C4-2B (cell line): ENCODE results near the gene TIMP3.

Experiments used
- H3K27ac ChIP-seq: fragments of 450-650 bp; 2 replicates; pipeline ENCODE4 v1.5.1; 2017
- ZFX ChIP-seq: fragments of 450-650 bp; IDR thresholded peaks from 2 replicates; pipeline ENCODE4 v1.6.1; 2017
- TF ChIP-seq, protein P1 (sequence below): fragments of 450-650 bp; conservative IDR thresholded peaks from 2 replicates; pipeline ENCODE4 v1.5.1; 2017; ENCODE audit warnings: mild to moderate bottlenecking

The TIMP3 gene

DNA sequence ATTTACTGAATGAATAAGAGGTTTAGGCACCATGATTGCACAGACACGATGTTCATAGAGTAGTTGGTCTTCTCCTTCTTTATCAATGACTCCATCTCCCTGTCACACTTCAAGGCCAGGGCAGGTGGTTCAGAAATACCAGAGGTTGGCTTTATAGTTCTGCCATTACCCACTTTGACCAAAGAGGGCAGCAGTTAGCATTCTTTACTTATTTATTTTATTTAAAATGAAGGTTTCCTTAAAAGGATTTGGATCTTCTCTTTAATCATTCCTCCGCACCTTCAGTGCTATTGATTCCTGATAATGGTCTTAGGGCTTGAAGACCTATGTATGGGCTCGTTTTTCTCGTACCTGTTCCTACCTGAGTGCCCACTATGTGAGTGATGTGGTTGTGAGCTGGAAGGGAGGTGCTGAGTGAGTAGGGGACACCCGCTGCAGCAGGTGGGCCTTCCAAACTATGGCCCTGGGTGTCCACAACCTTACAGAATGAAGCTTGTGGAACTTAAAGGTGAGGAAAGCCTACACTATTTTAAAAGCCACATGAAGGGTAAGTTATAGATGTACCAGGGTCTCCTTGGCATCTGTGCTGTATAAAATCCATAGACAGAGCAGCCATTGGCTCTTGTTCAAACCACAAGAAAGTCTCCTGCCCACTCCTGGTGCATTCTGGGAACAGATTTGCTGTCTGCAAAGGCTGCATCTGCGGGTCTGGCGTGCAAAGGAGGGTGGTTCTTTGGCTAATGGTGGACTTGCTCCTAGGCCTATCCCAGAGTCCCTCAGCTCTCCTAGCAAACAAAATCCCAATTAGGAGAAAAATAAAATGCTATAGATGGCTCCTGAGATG is 35.0 kb downstream of the TIMP3 start:
- no peak overlapping the region for H3K27ac ChIP-seq

DNA sequence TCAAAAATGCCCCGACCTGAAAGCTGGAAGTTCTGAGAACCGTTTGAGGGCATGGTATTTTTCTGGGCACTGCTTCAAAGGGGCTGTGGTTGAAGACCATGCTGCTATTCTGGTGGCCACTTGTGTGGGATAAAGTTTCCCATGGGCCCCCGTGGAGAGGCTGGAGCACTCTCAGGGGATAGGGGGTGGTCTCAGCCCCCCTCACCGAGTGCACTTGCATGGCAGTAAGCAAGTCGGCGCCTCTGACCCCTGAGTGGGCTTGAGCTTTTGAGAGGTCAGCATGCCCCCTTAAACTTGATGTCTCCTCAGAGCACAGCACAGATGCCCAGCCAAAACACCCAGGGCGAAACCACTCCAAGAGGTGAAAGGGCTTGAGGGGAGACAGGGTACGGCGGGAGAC is 35.6 kb downstream of the TIMP3 start:
- no peak for TF ChIP-seq ZFX
- TF ChIP-seq, protein P1, sequence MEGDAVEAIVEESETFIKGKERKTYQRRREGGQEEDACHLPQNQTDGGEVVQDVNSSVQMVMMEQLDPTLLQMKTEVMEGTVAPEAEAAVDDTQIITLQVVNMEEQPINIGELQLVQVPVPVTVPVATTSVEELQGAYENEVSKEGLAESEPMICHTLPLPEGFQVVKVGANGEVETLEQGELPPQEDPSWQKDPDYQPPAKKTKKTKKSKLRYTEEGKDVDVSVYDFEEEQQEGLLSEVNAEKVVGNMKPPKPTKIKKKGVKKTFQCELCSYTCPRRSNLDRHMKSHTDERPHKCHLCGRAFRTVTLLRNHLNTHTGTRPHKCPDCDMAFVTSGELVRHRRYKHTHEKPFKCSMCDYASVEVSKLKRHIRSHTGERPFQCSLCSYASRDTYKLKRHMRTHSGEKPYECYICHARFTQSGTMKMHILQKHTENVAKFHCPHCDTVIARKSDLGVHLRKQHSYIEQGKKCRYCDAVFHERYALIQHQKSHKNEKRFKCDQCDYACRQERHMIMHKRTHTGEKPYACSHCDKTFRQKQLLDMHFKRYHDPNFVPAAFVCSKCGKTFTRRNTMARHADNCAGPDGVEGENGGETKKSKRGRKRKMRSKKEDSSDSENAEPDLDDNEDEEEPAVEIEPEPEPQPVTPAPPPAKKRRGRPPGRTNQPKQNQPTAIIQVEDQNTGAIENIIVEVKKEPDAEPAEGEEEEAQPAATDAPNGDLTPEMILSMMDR, result no peak
- no peak overlapping the region for H3K27ac ChIP-seq

More for the DNA sequence above, 35.0 kb downstream of the TIMP3 start:
- no peak for TF ChIP-seq ZFX
- TF ChIP-seq, protein P1, result peak; percentile 80

DNA sequence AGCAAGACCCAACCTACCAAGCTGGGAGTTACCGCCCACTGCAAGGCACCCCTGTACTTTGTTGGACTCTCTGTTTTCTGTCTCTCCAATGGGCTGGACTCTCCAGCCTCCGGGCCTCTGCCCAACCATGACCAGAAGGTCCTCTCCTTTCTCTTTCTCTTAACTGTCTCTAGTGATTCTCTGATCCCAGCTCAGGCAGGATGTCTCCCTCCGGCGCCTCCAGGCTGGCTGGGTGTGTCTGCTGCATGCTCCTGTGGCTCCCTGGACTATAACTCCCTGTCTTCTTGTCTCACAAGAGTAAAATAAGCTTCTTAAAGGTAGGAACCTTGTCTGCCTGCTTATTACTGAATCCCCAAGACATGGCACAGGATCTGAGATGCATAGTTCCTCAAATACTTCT is 36.3 kb downstream of the TIMP3 start:
- H3K27ac ChIP-seq, result no peak overlapping the region

DNA sequence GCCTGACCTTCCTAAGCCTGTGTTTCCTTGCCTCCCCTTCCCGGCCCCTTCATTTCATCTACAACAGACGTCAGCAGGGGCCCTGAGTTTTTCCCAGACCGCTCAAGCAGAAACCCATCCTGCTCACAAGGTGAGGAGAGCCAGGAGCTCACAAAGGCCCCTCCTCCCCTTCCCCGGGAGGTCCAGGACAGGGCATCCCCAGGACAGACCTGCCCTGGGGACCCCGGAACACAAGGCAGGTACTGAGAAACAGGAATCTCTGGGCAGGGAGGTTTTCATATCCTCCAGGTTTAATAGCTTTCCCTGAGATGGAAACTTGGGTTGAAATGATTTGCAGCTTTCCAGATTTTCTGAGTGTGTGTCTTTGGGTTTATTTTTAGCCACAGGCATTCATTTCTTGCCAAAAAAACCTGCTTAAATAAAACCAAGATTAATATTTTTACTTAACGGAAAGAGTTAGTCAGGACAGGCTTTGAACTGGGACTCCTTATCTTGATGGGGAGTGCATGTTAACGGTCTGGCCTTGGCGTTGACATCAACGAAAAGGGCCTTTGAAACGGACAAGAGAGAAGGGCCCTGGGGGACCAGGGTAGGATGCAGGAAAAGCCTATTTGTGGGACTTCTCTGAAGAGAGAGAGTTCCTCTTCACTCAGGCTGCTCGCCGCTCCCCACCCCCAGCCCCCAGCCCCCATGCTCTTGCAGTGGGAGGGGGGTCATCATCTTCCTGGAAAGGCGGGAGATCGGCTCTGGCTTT is 38.5 kb downstream of the TIMP3 start:
- TF ChIP-seq ZFX, result no peak
- TF ChIP-seq, protein P1, result no peak

More for the DNA sequence above, 36.3 kb downstream of the TIMP3 start:
- no peak for TF ChIP-seq ZFX
- TF ChIP-seq, protein P1, result no peak

DNA sequence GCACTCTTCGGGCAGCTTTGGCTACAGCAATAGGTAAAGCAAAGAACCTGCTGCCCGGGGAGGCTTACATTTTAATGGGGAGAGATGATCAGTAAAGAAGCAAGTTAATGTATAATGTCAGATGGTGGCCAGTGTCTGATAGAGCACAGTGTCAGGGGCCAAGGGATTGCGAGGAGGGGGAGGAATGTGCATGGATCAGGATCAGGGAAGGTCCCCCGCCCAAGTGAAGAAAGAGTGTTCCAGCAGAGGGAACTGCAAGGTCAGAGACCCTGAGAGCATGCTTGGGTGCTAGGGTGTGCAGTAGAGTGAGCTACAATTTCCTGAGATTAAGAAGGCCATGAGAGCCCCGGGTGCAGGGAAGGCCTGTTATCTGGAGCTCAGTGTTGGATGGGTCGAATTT is 39.7 kb downstream of the TIMP3 start:
- TF ChIP-seq ZFX, result no peak
- TF ChIP-seq, protein P1, result no peak

More for the DNA sequence above, 38.5 kb downstream of the TIMP3 start:
- no peak overlapping the region for H3K27ac ChIP-seq

DNA sequence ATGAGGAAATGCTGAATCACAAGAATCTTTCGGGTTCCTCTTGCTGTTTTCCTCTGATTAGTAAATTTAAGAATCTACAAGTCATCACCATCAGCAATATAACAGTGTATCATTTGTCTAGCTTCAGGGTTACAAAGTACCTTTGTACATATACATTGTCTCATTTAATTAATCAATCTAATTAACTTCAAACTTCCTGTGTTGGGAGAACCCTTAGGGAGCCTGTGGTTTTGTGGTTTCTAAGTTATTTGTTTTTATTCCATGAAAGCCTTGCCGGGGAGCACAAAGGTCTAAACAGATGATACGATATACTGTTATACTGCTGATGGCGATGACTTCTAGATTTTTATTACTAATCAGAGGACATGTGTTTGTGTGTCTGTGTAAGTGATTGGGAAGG is 41.0 kb downstream of the TIMP3 start:
- no peak overlapping the region for H3K27ac ChIP-seq
- TF ChIP-seq, protein P1, result no peak
- no peak for TF ChIP-seq ZFX

More for the DNA sequence above, 39.7 kb downstream of the TIMP3 start:
- no peak overlapping the region for H3K27ac ChIP-seq

DNA sequence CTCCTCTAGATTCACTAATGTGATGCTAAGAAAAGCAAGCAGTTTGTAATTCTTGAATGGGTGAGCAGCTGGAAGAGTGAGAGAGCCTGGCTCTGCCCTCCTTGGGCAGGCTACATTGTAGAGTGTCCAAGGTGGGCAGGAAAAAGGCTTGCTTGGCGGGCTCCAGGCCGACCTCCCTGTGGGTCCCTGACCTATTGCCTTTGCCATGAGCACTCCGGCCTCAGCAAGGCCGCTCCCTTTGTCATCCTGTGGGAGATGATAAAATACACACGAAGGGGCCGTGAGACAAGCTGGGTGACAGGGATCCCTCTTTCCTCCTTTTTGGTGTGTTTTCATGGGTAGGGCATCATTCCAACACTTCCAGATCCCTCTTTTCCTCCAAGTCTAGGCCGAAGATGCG is 41.8 kb downstream of the TIMP3 start:
- TF ChIP-seq, protein P1, result no peak
- TF ChIP-seq ZFX, result no peak
- H3K27ac ChIP-seq, result no peak overlapping the region
